Stromal cell of bone marrow (primary cell): ENCODE results near the gene ACTG1.

Source experiments
- DNase-seq: peaks from one replicate; pipeline ENCODE4 v3.0.0-alpha.2; 2012; ENCODE audit warnings: low read depth

ACTG1 gene

GRCh38 chr17:81517339-81518112 is 4.9 kb upstream of the ACTG1 start:
- no peak for DNase-seq

GRCh38 chr17:81517009-81517338 is 4.4 kb upstream of the ACTG1 start:
- DNase-seq, result no peak

- DNase-seq, result no peak
Measured at GRCh38 chr17:81516439-81516838, 3.8 kb upstream of the ACTG1 start.

- no peak for DNase-seq
Measured at GRCh38 chr17:81515530-81516041, 3.0 kb upstream of the ACTG1 start.

GRCh38 chr17:81514739-81515529 is 2.3 kb upstream of the ACTG1 start:
- DNase-seq, result peak; percentile 82

GRCh38 chr17:81514489-81514738 is 1.8 kb upstream of the ACTG1 start:
- no peak for DNase-seq

- DNase-seq, result no peak
Measured at GRCh38 chr17:81513753-81514488, 1.3 kb upstream of the ACTG1 start.

GRCh38 chr17:81513372-81513752 is 763 bp upstream of the ACTG1 start:
- DNase-seq, result no peak

- DNase-seq, result no peak
Measured at GRCh38 chr17:81511804-81512561, 616 bp downstream of the ACTG1 start.

- DNase-seq, result no peak
Measured at GRCh38 chr17:81511554-81511803, 1.1 kb downstream of the ACTG1 start.

- no peak for DNase-seq
Measured at GRCh38 chr17:81510785-81511553, 1.6 kb downstream of the ACTG1 start.

- no peak for DNase-seq
Measured at GRCh38 chr17:81509972-81510784, 2.4 kb downstream of the ACTG1 start.

GRCh38 chr17:81509207-81509971 is 3.2 kb downstream of the ACTG1 start:
- DNase-seq, result no peak

- DNase-seq, result no peak
Measured at GRCh38 chr17:81508639-81509206, 3.9 kb downstream of the ACTG1 start.

GRCh38 chr17:81503619-81504018 is 9.0 kb downstream of the ACTG1 start:
- DNase-seq, result no peak

- no peak for DNase-seq
Measured at GRCh38 chr17:81502471-81503017, 10.1 kb downstream of the ACTG1 start.

- DNase-seq, result no peak
Measured at GRCh38 chr17:81500047-81500446, 12.6 kb downstream of the ACTG1 start.

- DNase-seq, result no peak
Measured at GRCh38 chr17:81499601-81499970, 13.0 kb downstream of the ACTG1 start.

GRCh38 chr17:81498953-81499600 is 13.5 kb downstream of the ACTG1 start:
- DNase-seq, result no peak
